OCI-LY7 (cell line): ENCODE results near the gene SMARCD1. TPM values are rescaled to one million over a fixed set of nuclear protein-coding genes. Genes with fewer than 3 reads are reported as not detected.

Experiments
- BruUV-seq: library from RNA; stranded (reverse); fragments of 400-500 nt; replicated peaks from 2 replicates; lab custom pipeline; 2021; lab: Mats Ljungman, UMichigan
- CTCF ChIA-PET: fragments of 300-600 bp; sonication (Branson Sonifier 250); formaldehyde crosslinking; loops from one replicate; lab custom pipeline; 2022; ENCODE audit warnings: antibody characterized with exemption; ENCODE audit not compliant: unreplicated experiment; lab: Charles Lee
- POLR2A ChIA-PET: fragments of 300-600 bp; sonication (Branson Sonifier 250); formaldehyde crosslinking; loops from one replicate; lab custom pipeline; 2022; ENCODE audit warnings: antibody characterized with exemption; lab: Charles Lee
- DNase-seq: peaks from one replicate; pipeline ENCODE4 v3.0.0-alpha.2; 2015; ENCODE audit warnings: low spot score
- H2AFZ ChIP-seq: fragments of 200-600 bp; sonication (generic), shearing (Covaris generic); 2 replicates; pipeline ENCODE4 v1.6.1; 2014; ENCODE audit warnings: mild to moderate bottlenecking, antibody characterized with exemption, low read length, moderate library complexity
- H3K27ac ChIP-seq: fragments of 200-600 bp; sonication (generic); 2 replicates; pipeline ENCODE4 v1.5.1; 2014; ENCODE audit warnings: mixed run types, low read depth, mild to moderate bottlenecking, moderate library complexity, low read length, inconsistent platforms; ENCODE audit not compliant: poor library complexity, severe bottlenecking
- H3K36me3 ChIP-seq: fragments of 200-600 bp; sonication (generic); 2 replicates; pipeline ENCODE4 v1.6.1; 2014; ENCODE audit warnings: mild to moderate bottlenecking, antibody characterized with exemption, low read length, moderate library complexity, mixed read lengths; ENCODE audit not compliant: insufficient read depth
- H3K4me1 ChIP-seq: fragments of 200-600 bp; sonication (generic); 2 replicates; pipeline ENCODE4 v1.5.1; 2014; ENCODE audit warnings: mild to moderate bottlenecking, low read length; ENCODE audit not compliant: insufficient read depth, poor library complexity, severe bottlenecking
- H3K4me2 ChIP-seq: fragments of 200-600 bp; sonication (generic); 2 replicates; pipeline ENCODE4 v1.6.1; 2014; ENCODE audit warnings: mild to moderate bottlenecking, low read length
- H3K4me3 ChIP-seq: fragments of 200-600 bp; sonication (generic); 2 replicates; pipeline ENCODE4 v1.5.1; 2014; ENCODE audit warnings: mild to moderate bottlenecking, low read depth, low read length; ENCODE audit not compliant: poor library complexity, severe bottlenecking
- H3K79me2 ChIP-seq: fragments of 200-600 bp; sonication (generic); 2 replicates; pipeline ENCODE4 v1.6.1; 2016; ENCODE audit warnings: low read depth, mild to moderate bottlenecking, low read length, moderate library complexity, mixed read lengths; ENCODE audit not compliant: insufficient read depth
- H3K9me2 ChIP-seq: fragments of 200-600 bp; sonication (generic); 2 replicates; pipeline ENCODE4 v1.6.1; 2016; ENCODE audit warnings: mild to moderate bottlenecking, low read length, mixed read lengths; ENCODE audit not compliant: insufficient read depth
- H3K9me3 ChIP-seq: fragments of 200-600 bp; sonication (generic); 2 replicates; pipeline ENCODE4 v1.6.1; 2014; ENCODE audit warnings: mild to moderate bottlenecking, mixed run types, low read length, mixed read lengths
- H4K20me1 ChIP-seq: fragments of 200-600 bp; sonication (generic); 2 replicates; pipeline ENCODE4 v1.6.1; 2014; ENCODE audit warnings: mild to moderate bottlenecking, antibody characterized with exemption, low read length, moderate library complexity, mixed read lengths; ENCODE audit not compliant: insufficient read depth
- CTCF ChIP-seq: fragments of 200-600 bp; sonication (generic); conservative IDR thresholded peaks from 2 replicates; pipeline ENCODE4 v1.5.1; 2014; ENCODE audit warnings: mild to moderate bottlenecking, antibody characterized with exemption, low read length, moderate library complexity, mixed read lengths
- EZH2phosphoT487 ChIP-seq: fragments of 200-600 bp; sonication (generic); IDR thresholded peaks from 2 replicates; pipeline ENCODE4 v1.6.1; 2018; ENCODE audit warnings: low read depth, borderline replicate concordance, mild to moderate bottlenecking, mixed run types, antibody characterized with exemption, low read length, moderate library complexity, mixed read lengths
- intact Hi-C: fragments of 100-400 bp; cut with micrococcal nuclease; formaldehyde crosslinking; loops from one replicate; pipeline ENCODE4 v1.10.0; 2022; ENCODE audit not compliant: unreplicated experiment
- total RNA-seq, 2 experiments: library from RNA; depleted of rRNA in 1 of 2; stranded (reverse); fragments of >200 nt in 1 of 2; shearing (Covaris generic) in 1 of 2; gene quantifications; 2 replicates each; pipeline ENCODE4 v1.2.3, GENCODE V29; 2014 to 2022

Gene SMARCD1
- total RNA-seq, 2 experiments from 2014 or later: 92.8 to 134 TPM

- no peaks in the 10 kb centered on the region for H3K36me3 ChIP-seq
- H3K27ac ChIP-seq: no peak overlapping the region
- no peaks in the 10 kb centered on the region for H3K9me2 ChIP-seq
- no TSS peak for BruUV-seq
- intact Hi-C loops: loop anchor here (5.0 kb wide), 1 partner anchor 36 kb away; no protein-coding TSS in a partner anchor
- H2AFZ ChIP-seq: no peak overlapping the region
- no peaks in the 10 kb centered on the region for H4K20me1 ChIP-seq
- ChIA-PET CTCF (no interaction called here), POLR2A (no interaction called here)
- H3K4me1 ChIP-seq: peaks cover 12% of the 10 kb centered on the region
- TF ChIP-seq EZH2phosphoT487 (no peak), CTCF (no peak)
- no peak for DNase-seq
- no peaks in the 10 kb centered on the region for H3K79me2 ChIP-seq
- no peaks in the 10 kb centered on the region for H3K9me3 ChIP-seq
- H3K4me3 ChIP-seq: no peak overlapping the region
- no peak overlapping the region for H3K4me2 ChIP-seq
Measured at GRCh38 chr12:50073206-50073605, 11.9 kb upstream of the SMARCD1 start.

GRCh38 chr12:50073712-50074111 is 11.4 kb upstream of the SMARCD1 start:
- DNase-seq: no peak
- no peak for TF ChIP-seq CTCF
- TF ChIP-seq EZH2phosphoT487: no peak
- H2AFZ ChIP-seq: no peak overlapping the region
- CTCF ChIA-PET: interaction anchor here (1.2 kb wide), 1 partner anchor 12 kb away, joined by 3 read pairs; no protein-coding TSS in a partner anchor
- H3K27ac ChIP-seq: no peak overlapping the region
- no peaks in the 10 kb centered on the region for H4K20me1 ChIP-seq
- H3K4me3 ChIP-seq: no peak overlapping the region
- no TSS peak for BruUV-seq
- no peaks in the 10 kb centered on the region for H3K9me3 ChIP-seq
- intact Hi-C loops: loop anchor here (2.0 to 5.0 kb wide), 2 partner anchors 36 to 37 kb away; no protein-coding TSS in a partner anchor
- no peaks in the 10 kb centered on the region for H3K79me2 ChIP-seq
- no peaks in the 10 kb centered on the region for H3K36me3 ChIP-seq
- no peaks in the 10 kb centered on the region for H3K9me2 ChIP-seq
- POLR2A ChIA-PET: no interaction called here
- no peak overlapping the region for H3K4me2 ChIP-seq
- peaks cover 12% of the 10 kb centered on the region for H3K4me1 ChIP-seq
